ENCODE data around the gene GTF2H4.

GRCh38 chr6:30954631-30955366 is 46.8 kb downstream of the GTF2H4 start:
- no peak for TF ChIP-seq GABPA (IDR thresholded peaks at IDR 0.05; ENCODE audit: borderline replicate concordance, insufficient read depth, low read length)
- no peak for TF ChIP-seq RFX5 (IDR thresholded peaks at IDR 0.05; ENCODE audit: borderline replicate concordance, low read depth, low read length)
- no peak for TF ChIP-seq KDM1A (IDR thresholded peaks at IDR 0.05; ENCODE audit: borderline replicate concordance, low read length)
- TF ChIP-seq CTCF (IDR thresholded peaks at IDR 0.05; ENCODE audit: control extremely low read depth in 1 of 3, insufficient read depth in 1 of 3, low read depth in 1 of 3, low read length in 3 of 3), result no peak
- no peak for TF ChIP-seq JUN (IDR thresholded peaks at IDR 0.05; ENCODE audit: low read depth, low read length)
- TF ChIP-seq BCL11A (IDR thresholded peaks at IDR 0.05; ENCODE audit: low read depth in 2 of 2, low read length in 2 of 2), result no peak
- TF ChIP-seq POLR2A (IDR thresholded peaks at IDR 0.05; ENCODE audit: control extremely low read depth in 1 of 2, low read depth in 2 of 2, low read length in 2 of 2), result no peak
- TF ChIP-seq TAF1 (IDR thresholded peaks at IDR 0.05; ENCODE audit: low read depth, low read length), result no peak
- TF ChIP-seq CEBPB (IDR thresholded peaks at IDR 0.05; ENCODE audit: low read depth, low read length), result no peak
- no peak for TF ChIP-seq PHF8 (conservative IDR thresholded peaks at IDR 0.05; ENCODE audit: low read depth, low read length)

Measured in H1 (cell line).